ENCODE results near the gene HSPB8.

The HSPB8 gene

GRCh38 chr12:119134284-119135072 lies 44.3 kb upstream of the HSPB8 start:
- Histone ChIP-seq H3K9me2 (ENCODE audit: low read depth, low read length) (no peaks in the 10 kb centered on the region), H3K36me3 (ENCODE audit: insufficient read depth, low read length) (no peaks in the 10 kb centered on the region), H3F3A (ENCODE audit: insufficient read depth, low read length) (no peaks in the 10 kb centered on the region), H3K4me3 (ENCODE audit: low read depth, low read length, poor library complexity, severe bottlenecking) (no peak overlapping the region), H3K9me3 (ENCODE audit: low read length) (no peaks in the 10 kb centered on the region), H3K27me3 (ENCODE audit: insufficient read depth, low read length) (no peaks in the 10 kb centered on the region), H4K20me1 (ENCODE audit: insufficient read depth, low read length) (no peaks in the 10 kb centered on the region), H3K4me1 (ENCODE audit: insufficient read depth, low read length, severe bottlenecking) (no peaks in the 10 kb centered on the region), H2AFZ (ENCODE audit: low read length) (no peak overlapping the region), H3K79me2 (ENCODE audit: insufficient read depth, low read length) (no peaks in the 10 kb centered on the region), H3K4me2 (ENCODE audit: low read length) (no peak overlapping the region), H3K9ac (ENCODE audit: low read length) (no peak overlapping the region), H3K27ac (ENCODE audit: low read depth, low read length, poor library complexity, severe bottlenecking) (no peak overlapping the region)
- TF ChIP-seq EZH2 (IDR thresholded peaks at IDR 0.05; ENCODE audit: borderline replicate concordance, low read length) (no peak), CTCF (IDR thresholded peaks at IDR 0.05; ENCODE audit: low read length) (no peak)

GRCh38 chr12:119136811-119137410 lies 41.8 kb upstream of the HSPB8 start:
- no peak overlapping the region for H2AFZ ChIP-seq (ENCODE audit: low read length)

GRCh38 chr12:119139448-119139847 lies 39.3 kb upstream of the HSPB8 start:
- Histone ChIP-seq H3F3A (ENCODE audit: insufficient read depth, low read length) (no peaks in the 10 kb centered on the region), H3K9ac (ENCODE audit: low read length) (no peak overlapping the region), H3K4me2 (ENCODE audit: low read length) (no peak overlapping the region), H3K9me3 (ENCODE audit: low read length) (no peaks in the 10 kb centered on the region), H4K20me1 (ENCODE audit: insufficient read depth, low read length) (no peaks in the 10 kb centered on the region), H3K4me1 (ENCODE audit: insufficient read depth, low read length, severe bottlenecking) (no peaks in the 10 kb centered on the region), H3K4me3 (ENCODE audit: low read depth, low read length, poor library complexity, severe bottlenecking) (no peak overlapping the region), H3K27ac (ENCODE audit: low read depth, low read length, poor library complexity, severe bottlenecking) (no peak overlapping the region), H3K9me2 (ENCODE audit: low read depth, low read length) (no peaks in the 10 kb centered on the region), H2AFZ (ENCODE audit: low read length) (no peak overlapping the region), H3K27me3 (ENCODE audit: insufficient read depth, low read length) (no peaks in the 10 kb centered on the region), H3K79me2 (ENCODE audit: insufficient read depth, low read length) (no peaks in the 10 kb centered on the region), H3K36me3 (ENCODE audit: insufficient read depth, low read length) (no peaks in the 10 kb centered on the region)
- TF ChIP-seq CTCF (IDR thresholded peaks at IDR 0.05; ENCODE audit: low read length) (no peak), EZH2 (IDR thresholded peaks at IDR 0.05; ENCODE audit: borderline replicate concordance, low read length) (no peak)

More at GRCh38 chr12:119136811-119137410, 41.8 kb upstream of the HSPB8 start:
- Histone ChIP-seq H3K9me3 (ENCODE audit: low read length) (no peaks in the 10 kb centered on the region), H3K9ac (ENCODE audit: low read length) (no peak overlapping the region), H3K4me2 (ENCODE audit: low read length) (no peak overlapping the region), H3K79me2 (ENCODE audit: insufficient read depth, low read length) (no peaks in the 10 kb centered on the region), H3K4me1 (ENCODE audit: insufficient read depth, low read length, severe bottlenecking) (no peaks in the 10 kb centered on the region), H3K4me3 (ENCODE audit: low read depth, low read length, poor library complexity, severe bottlenecking) (no peak overlapping the region), H4K20me1 (ENCODE audit: insufficient read depth, low read length) (no peaks in the 10 kb centered on the region), H3K36me3 (ENCODE audit: insufficient read depth, low read length) (no peaks in the 10 kb centered on the region), H3K27ac (ENCODE audit: low read depth, low read length, poor library complexity, severe bottlenecking) (no peak overlapping the region), H3K9me2 (ENCODE audit: low read depth, low read length) (no peaks in the 10 kb centered on the region), H3K27me3 (ENCODE audit: insufficient read depth, low read length) (no peaks in the 10 kb centered on the region), H3F3A (ENCODE audit: insufficient read depth, low read length) (no peaks in the 10 kb centered on the region)
- TF ChIP-seq CTCF (IDR thresholded peaks at IDR 0.05; ENCODE audit: low read length): no peak
- TF ChIP-seq EZH2 (IDR thresholded peaks at IDR 0.05; ENCODE audit: borderline replicate concordance, low read length): no peak
